Measurements from ENCODE around the gene HOXB9.

DNA sequence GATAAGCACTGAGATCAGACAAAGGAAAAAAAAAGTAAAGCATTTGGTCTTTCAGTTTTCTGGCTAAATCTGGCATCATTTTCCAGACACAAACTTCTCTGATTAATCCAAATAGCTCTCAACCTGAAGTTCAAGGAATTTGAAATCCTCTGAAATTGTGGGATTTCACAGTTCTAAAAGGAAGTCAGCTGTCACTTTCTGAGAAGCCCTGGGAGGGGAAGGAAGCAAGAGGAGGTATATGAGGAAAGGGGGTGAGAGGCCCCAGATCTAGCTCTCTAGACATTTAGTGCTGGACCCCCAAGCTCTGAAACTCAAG is 17.5 kb upstream of the HOXB9 start:
- TF ChIP-seq, protein P1, sequence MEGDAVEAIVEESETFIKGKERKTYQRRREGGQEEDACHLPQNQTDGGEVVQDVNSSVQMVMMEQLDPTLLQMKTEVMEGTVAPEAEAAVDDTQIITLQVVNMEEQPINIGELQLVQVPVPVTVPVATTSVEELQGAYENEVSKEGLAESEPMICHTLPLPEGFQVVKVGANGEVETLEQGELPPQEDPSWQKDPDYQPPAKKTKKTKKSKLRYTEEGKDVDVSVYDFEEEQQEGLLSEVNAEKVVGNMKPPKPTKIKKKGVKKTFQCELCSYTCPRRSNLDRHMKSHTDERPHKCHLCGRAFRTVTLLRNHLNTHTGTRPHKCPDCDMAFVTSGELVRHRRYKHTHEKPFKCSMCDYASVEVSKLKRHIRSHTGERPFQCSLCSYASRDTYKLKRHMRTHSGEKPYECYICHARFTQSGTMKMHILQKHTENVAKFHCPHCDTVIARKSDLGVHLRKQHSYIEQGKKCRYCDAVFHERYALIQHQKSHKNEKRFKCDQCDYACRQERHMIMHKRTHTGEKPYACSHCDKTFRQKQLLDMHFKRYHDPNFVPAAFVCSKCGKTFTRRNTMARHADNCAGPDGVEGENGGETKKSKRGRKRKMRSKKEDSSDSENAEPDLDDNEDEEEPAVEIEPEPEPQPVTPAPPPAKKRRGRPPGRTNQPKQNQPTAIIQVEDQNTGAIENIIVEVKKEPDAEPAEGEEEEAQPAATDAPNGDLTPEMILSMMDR (conservative IDR thresholded peaks at IDR 0.05 in 1 of 2, IDR thresholded peaks at IDR 0.05 in 1 of 2; ENCODE audit: low read depth in 1 of 2, low read length in 2 of 2): no peak
- TF ChIP-seq EZH2 (IDR thresholded peaks at IDR 0.05; ENCODE audit: low read length, missing control alignments): peak; percentile 3

Measured in fibroblast of lung (primary cell).